Duodenal mucosa (tissue), 2 donors: ENCODE results near the gene POC1A.

Experiments used
- H3K27ac ChIP-seq: one replicate; pipeline ENCODE4 v1.7.0; 2013; ENCODE audit warnings: low read depth, low read length
- H3K27me3 ChIP-seq, 2 donors: one replicate each; pipeline ENCODE4 v1.7.0; 2013; ENCODE audit warnings: low read length in 2 of 2, control low read depth in 1 of 2; ENCODE audit not compliant: insufficient read depth in 2 of 2, control insufficient read depth in 1 of 2
- H3K36me3 ChIP-seq, 2 donors: one replicate each; pipeline ENCODE4 v1.7.0; 2013; ENCODE audit warnings: low read length in 2 of 2, control low read depth in 1 of 2; ENCODE audit not compliant: insufficient read depth in 2 of 2, control insufficient read depth in 1 of 2
- H3K4me1 ChIP-seq, 2 donors: one replicate each; pipeline ENCODE4 v1.7.0; 2013; ENCODE audit warnings: low read length in 2 of 2, control low read depth in 1 of 2; ENCODE audit not compliant: insufficient read depth in 2 of 2, control insufficient read depth in 1 of 2
- H3K4me3 ChIP-seq, 2 donors: one replicate each; pipeline ENCODE4 v1.7.0; 2013; ENCODE audit warnings: low read length in 2 of 2, low read depth in 1 of 2
- H3K9ac ChIP-seq, 2 donors: one replicate each; pipeline ENCODE4 v1.7.0; 2013; ENCODE audit warnings: low read length in 2 of 2, low read depth in 1 of 2
- H3K9me3 ChIP-seq, 2 donors: one replicate each; pipeline ENCODE4 v1.7.0; 2013; ENCODE audit warnings: low read length in 2 of 2, control low read depth in 1 of 2; ENCODE audit not compliant: control insufficient read depth in 1 of 2

Gene POC1A

DNA sequence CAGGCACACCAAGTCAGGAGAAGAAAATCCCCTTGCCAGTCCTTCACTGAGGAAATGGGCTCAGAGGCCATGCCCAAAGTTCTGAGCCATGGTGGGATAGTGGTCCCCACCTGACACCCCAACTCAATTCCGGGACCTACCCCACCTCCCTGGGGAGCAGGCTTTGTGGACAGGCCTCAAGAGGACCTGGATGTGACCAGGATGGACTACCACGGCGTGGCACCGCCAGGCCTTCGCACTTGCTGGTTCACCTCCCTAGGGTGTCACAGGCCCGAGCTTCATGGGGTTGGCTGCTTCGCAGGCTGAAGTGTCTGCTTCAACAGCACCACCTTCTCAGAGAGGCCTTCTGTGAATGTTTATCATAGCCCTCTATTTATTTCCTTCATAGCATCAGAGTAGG lies 31.7 kb downstream of the POC1A start:
- Histone ChIP-seq H3K4me1 (peaks cover 5 to 10% of the 10 kb centered on the region in 2 donors), H3K27me3 (no peaks in the 10 kb centered on the region), H3K36me3 (peaks cover 0 to 21% of the 10 kb centered on the region in 2 donors), H3K4me3 (no peak overlapping the region), H3K9me3 (no peaks in the 10 kb centered on the region), H3K27ac (no peak overlapping the region), H3K9ac (no peak overlapping the region)

GRCh38 chr3:52121813-52122212 lies 32.4 kb downstream of the POC1A start:
- Histone ChIP-seq H3K9ac (no peak overlapping the region), H3K4me3 (no peak overlapping the region), H3K27me3 (no peaks in the 10 kb centered on the region), H3K4me1 (peaks cover 5 to 10% of the 10 kb centered on the region in 2 donors), H3K36me3 (peaks cover 0 to 21% of the 10 kb centered on the region in 2 donors), H3K9me3 (no peaks in the 10 kb centered on the region), H3K27ac (no peak overlapping the region)

DNA sequence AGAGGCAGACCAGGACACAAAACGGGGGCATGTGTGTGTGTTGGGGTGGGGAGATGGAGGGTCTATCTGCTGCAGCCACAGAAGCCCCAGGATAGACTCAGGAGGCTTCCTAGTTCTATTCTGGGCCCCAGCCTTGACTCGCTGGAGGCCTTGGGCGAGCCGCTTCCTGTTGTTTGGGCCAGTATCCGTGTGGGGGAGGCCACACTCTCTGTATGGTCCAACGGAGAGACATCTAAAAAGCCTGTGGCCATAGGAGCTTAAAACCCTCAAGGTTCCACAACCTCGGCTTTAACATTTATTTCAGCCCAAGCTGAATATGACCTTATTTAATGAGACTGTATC lies 32.8 kb downstream of the POC1A start:
- Histone ChIP-seq H3K27me3 (no peaks in the 10 kb centered on the region), H3K4me1 (peaks cover 5 to 10% of the 10 kb centered on the region in 2 donors), H3K4me3 (no peak overlapping the region), H3K9ac (no peak overlapping the region), H3K27ac (no peak overlapping the region), H3K9me3 (no peaks in the 10 kb centered on the region), H3K36me3 (peaks cover 0 to 21% of the 10 kb centered on the region in 2 donors)

DNA sequence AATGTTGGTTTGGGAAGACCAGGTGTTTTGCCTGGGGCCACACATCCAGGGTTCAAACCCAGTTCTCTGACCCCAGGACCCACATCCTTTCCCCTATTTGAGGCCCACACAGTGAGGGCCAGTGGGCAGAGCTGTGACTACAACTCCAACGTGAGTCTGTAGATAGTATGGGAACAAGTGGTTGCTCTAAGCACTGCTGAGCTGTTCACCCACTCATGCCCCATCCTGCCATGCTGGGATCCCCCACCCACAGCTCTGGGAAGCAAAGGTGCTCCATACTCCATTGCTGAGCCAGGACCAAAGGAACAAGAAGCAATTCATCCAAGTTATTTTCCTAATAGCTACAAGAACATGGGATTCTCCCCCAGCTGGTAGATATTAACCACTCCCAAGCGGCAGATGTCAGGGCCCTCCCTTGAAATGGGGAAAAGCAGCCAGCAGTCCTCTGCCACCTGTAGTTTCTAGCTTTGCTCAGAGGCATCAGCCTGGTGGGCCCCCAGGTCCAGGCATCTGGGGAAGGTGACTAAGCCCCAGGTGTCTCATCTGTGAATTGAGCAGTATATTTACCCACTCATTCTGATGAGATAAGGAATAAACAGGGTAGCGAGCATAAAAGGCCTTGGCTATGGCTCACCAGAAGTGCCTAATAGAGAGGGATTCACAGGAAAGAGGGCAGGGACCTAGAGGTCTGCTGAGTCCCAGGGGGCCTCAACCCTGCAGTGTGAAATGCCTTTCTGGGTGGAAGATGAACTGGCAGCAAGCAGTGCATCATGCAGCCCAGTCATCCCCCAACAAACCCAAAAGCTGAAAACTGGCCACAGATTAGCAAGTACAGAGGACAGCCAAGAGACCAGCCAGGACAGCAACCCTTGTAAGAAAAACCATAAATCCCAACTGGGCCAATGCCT lies 33.4 kb downstream of the POC1A start:
- peaks cover 0 to 18% of the 10 kb centered on the region in 2 donors for H3K36me3 ChIP-seq
- H3K9ac ChIP-seq = no peak overlapping the region
- no peak overlapping the region for H3K27ac ChIP-seq
- H3K27me3 ChIP-seq = no peaks in the 10 kb centered on the region
- peaks cover 5 to 10% of the 10 kb centered on the region in 2 donors for H3K4me1 ChIP-seq
- H3K9me3 ChIP-seq = no peaks in the 10 kb centered on the region
- H3K4me3 ChIP-seq = no peak overlapping the region

- Histone ChIP-seq H3K9me3 (no peaks in the 10 kb centered on the region), H3K9ac (no peak overlapping the region), H3K27ac (no peak overlapping the region), H3K27me3 (no peaks in the 10 kb centered on the region), H3K4me3 (no peak overlapping the region), H3K4me1 (peaks cover 5 to 10% of the 10 kb centered on the region in 2 donors), H3K36me3 (peaks cover 0 to 11% of the 10 kb centered on the region in 2 donors)
These were observed 34.4 kb downstream of the POC1A start for GRCh38 chr3:52119826-52120225.

- Histone ChIP-seq H3K4me1 (peaks cover 5 to 10% of the 10 kb centered on the region in 2 donors), H3K36me3 (peaks cover 0 to 6% of the 10 kb centered on the region in 2 donors), H3K9ac (no peak overlapping the region), H3K27ac (no peak overlapping the region), H3K9me3 (no peaks in the 10 kb centered on the region), H3K4me3 (no peak overlapping the region), H3K27me3 (no peaks in the 10 kb centered on the region)
These were observed 35.1 kb downstream of the POC1A start for GRCh38 chr3:52119099-52119498.

GRCh38 chr3:52118156-52118875 lies 35.9 kb downstream of the POC1A start:
- H3K4me3 ChIP-seq = no peak overlapping the region
- H3K27me3 ChIP-seq = no peaks in the 10 kb centered on the region
- no peak overlapping the region for H3K9ac ChIP-seq
- peaks cover 0 to 4% of the 10 kb centered on the region in 2 donors for H3K36me3 ChIP-seq
- no peak overlapping the region for H3K27ac ChIP-seq
- H3K4me1 ChIP-seq = peaks cover 5 to 10% of the 10 kb centered on the region in 2 donors
- no peaks in the 10 kb centered on the region for H3K9me3 ChIP-seq

GRCh38 chr3:52117537-52117936 lies 36.7 kb downstream of the POC1A start:
- Histone ChIP-seq H3K27me3 (no peaks in the 10 kb centered on the region), H3K9ac (no peak overlapping the region), H3K4me3 (no peak overlapping the region), H3K27ac (no peak overlapping the region), H3K36me3 (no peaks in the 10 kb centered on the region), H3K4me1 (peaks cover 0 to 10% of the 10 kb centered on the region in 2 donors), H3K9me3 (no peaks in the 10 kb centered on the region)

DNA sequence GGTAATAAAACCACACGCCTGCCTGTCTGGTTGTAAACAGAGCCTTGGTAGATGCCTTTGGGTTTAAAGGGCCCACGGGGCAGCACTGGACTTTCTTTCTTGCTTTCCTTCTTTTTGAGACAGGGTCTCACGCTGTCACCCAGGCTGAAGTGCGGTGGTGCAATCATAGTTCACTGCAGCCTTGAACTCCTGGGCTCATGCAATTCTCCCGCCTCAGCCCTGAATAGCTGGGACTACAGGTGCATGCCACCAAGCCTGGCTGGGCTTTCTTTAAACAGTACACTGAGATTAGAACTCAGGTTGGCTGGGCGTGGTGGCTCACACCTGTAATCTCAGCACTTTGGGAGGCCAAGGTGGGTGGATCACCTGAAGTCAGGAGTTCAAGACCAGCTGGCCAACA lies 42.2 kb downstream of the POC1A start:
- H3K4me1 ChIP-seq = no peaks in the 10 kb centered on the region
- H3K27me3 ChIP-seq = no peaks in the 10 kb centered on the region
- no peak overlapping the region for H3K27ac ChIP-seq
- no peak overlapping the region for H3K4me3 ChIP-seq
- no peaks in the 10 kb centered on the region for H3K36me3 ChIP-seq
- no peak overlapping the region for H3K9ac ChIP-seq
- no peaks in the 10 kb centered on the region for H3K9me3 ChIP-seq

GRCh38 chr3:52110502-52110901 lies 43.7 kb downstream of the POC1A start:
- H3K4me1 ChIP-seq = no peaks in the 10 kb centered on the region
- H3K9ac ChIP-seq = no peak overlapping the region
- H3K9me3 ChIP-seq = no peaks in the 10 kb centered on the region
- H3K36me3 ChIP-seq = no peaks in the 10 kb centered on the region
- H3K27me3 ChIP-seq = no peaks in the 10 kb centered on the region
- no peak overlapping the region for H3K27ac ChIP-seq
- no peak overlapping the region for H3K4me3 ChIP-seq
